ENCODE data around the gene GLI3. TPM values are rescaled to one million over a fixed set of nuclear protein-coding genes. Genes with fewer than 3 reads are reported as not detected.

GLI3 gene
- total and polyA plus RNA-seq, 10 donors = 0.17 to 9.2 (median 1.8) TPM

GRCh38 chr7:42090056-42090455 is 147.0 kb downstream of the GLI3 start:
- Histone ChIP-seq H3K4me3 (no peak overlapping the region), H3K27me3 (replicated peaks in 1 of 7) (no peaks in the 10 kb centered on the region), H3K36me3 (no peaks in the 10 kb centered on the region), H3K27ac (no peak overlapping the region), H3K9me3 (no peaks in the 10 kb centered on the region), H3K4me1 (no peaks in the 10 kb centered on the region)
- intact Hi-C loops (cut with DNase I; ENCODE audit: low total_unique reads) = no loop called here
- WGBS, 5 donors = 85 to 95% (median 91%) methylated on average over 2 of the region's 2 CpGs
- TF ChIP-seq, protein P1, sequence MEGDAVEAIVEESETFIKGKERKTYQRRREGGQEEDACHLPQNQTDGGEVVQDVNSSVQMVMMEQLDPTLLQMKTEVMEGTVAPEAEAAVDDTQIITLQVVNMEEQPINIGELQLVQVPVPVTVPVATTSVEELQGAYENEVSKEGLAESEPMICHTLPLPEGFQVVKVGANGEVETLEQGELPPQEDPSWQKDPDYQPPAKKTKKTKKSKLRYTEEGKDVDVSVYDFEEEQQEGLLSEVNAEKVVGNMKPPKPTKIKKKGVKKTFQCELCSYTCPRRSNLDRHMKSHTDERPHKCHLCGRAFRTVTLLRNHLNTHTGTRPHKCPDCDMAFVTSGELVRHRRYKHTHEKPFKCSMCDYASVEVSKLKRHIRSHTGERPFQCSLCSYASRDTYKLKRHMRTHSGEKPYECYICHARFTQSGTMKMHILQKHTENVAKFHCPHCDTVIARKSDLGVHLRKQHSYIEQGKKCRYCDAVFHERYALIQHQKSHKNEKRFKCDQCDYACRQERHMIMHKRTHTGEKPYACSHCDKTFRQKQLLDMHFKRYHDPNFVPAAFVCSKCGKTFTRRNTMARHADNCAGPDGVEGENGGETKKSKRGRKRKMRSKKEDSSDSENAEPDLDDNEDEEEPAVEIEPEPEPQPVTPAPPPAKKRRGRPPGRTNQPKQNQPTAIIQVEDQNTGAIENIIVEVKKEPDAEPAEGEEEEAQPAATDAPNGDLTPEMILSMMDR (IDR thresholded peaks at IDR 0.05 in 8 of 11, conservative IDR thresholded peaks at IDR 0.05 in 3 of 11) = no peak
- TF ChIP-seq POLR2AphosphoS5 (IDR thresholded peaks at IDR 0.05) (no peak), POLR2A (IDR thresholded peaks at IDR 0.05) (no peak)
- no peak for DNase-seq

DNA sequence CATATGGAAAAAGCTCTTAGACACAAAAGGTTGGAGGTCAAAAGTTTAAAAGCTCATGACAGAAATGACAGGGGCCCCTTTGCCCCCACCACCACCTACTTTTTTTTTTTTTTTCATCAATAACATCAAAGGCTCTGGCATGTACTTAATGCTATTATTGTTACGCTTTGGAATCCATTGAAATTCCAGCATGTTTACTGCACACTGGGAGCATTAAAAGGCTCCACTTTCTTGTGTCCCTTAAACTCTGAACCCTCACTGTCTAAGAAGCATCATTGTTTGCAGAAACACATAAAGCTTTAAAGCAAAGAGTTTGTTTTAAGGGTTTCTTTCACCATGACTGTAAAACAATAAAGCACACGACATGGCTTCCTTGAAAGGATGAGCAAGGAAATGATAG is 149.4 kb downstream of the GLI3 start:
- Histone ChIP-seq H3K27me3 (replicated peaks in 1 of 7) (no peaks in the 10 kb centered on the region), H3K4me1 (no peaks in the 10 kb centered on the region), H3K4me3 (no peak overlapping the region), H3K36me3 (no peaks in the 10 kb centered on the region), H3K9me3 (no peaks in the 10 kb centered on the region), H3K27ac (no peak overlapping the region)
- WGBS, 5 donors = 84 to 95% (median 90%) methylated on average over 2 of the region's 2 CpGs
- intact Hi-C loops (cut with DNase I; ENCODE audit: low total_unique reads) = no loop called here
- TF ChIP-seq, protein P1 (IDR thresholded peaks at IDR 0.05 in 8 of 11, conservative IDR thresholded peaks at IDR 0.05 in 3 of 11) = no peak
- TF ChIP-seq POLR2A (IDR thresholded peaks at IDR 0.05) = no peak
- TF ChIP-seq POLR2AphosphoS5 (IDR thresholded peaks at IDR 0.05) = no peak
- no peak for DNase-seq

DNA sequence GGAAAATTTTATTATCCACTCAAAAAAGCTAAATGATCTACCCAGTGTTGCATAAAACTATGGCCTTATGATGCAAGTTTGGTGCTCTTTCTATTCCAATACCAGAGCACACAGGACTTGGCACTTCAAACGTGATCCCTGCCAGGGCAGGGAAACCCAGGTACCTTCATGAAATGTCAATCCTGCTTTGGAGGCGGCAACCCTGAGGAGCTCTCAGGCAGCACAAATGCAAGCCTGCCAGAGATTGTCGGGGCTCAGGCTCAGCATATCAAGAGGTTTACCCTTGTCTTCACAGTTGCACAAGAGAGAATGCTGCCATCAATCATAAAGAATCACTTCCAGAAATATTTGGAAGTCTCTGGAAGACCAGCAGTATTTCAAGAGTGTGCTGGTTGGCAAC is 151.5 kb downstream of the GLI3 start:
- Histone ChIP-seq H3K27me3 (replicated peaks in 1 of 7) (no peaks in the 10 kb centered on the region), H3K4me3 (no peak overlapping the region), H3K36me3 (no peaks in the 10 kb centered on the region), H3K9me3 (no peaks in the 10 kb centered on the region), H3K4me1 (no peaks in the 10 kb centered on the region), H3K27ac (no peak overlapping the region)
- DNase-seq = no peak
- intact Hi-C loops (cut with DNase I; ENCODE audit: low total_unique reads) = no loop called here
- 62 to 88% (median 74%) methylated on average over 3 of the region's 3 CpGs for WGBS, 5 donors
- TF ChIP-seq POLR2A (IDR thresholded peaks at IDR 0.05) (no peak), POLR2AphosphoS5 (IDR thresholded peaks at IDR 0.05) (no peak)
- TF ChIP-seq, protein P1 (IDR thresholded peaks at IDR 0.05 in 8 of 11, conservative IDR thresholded peaks at IDR 0.05 in 3 of 11) = no peak

- Histone ChIP-seq H3K27me3 (replicated peaks in 1 of 7) (no peaks in the 10 kb centered on the region), H3K4me1 (no peaks in the 10 kb centered on the region), H3K36me3 (no peaks in the 10 kb centered on the region), H3K27ac (no peak overlapping the region), H3K4me3 (no peak overlapping the region), H3K9me3 (no peaks in the 10 kb centered on the region)
- intact Hi-C loops (cut with DNase I; ENCODE audit: low total_unique reads) = no loop called here
- DNase-seq = no peak
- no peak for TF ChIP-seq POLR2AphosphoS5 (IDR thresholded peaks at IDR 0.05)
- TF ChIP-seq POLR2A (IDR thresholded peaks at IDR 0.05) = no peak
- TF ChIP-seq, protein P1 (IDR thresholded peaks at IDR 0.05 in 8 of 11, conservative IDR thresholded peaks at IDR 0.05 in 3 of 11) = no peak
- 48 to 93% (median 73%) methylated on average over 4 of the region's 4 CpGs for WGBS, 5 donors
Observed at GRCh38 chr7:42084263-42084662, 152.7 kb downstream of the GLI3 start.

All from spleen (tissue), 11 donors.